GM18873 (cell line): ENCODE measurements around the gene ITPK1.

Experiments used
- ATAC-seq: cut with Tn5 transposase; IDR thresholded peaks from one replicate; pipeline ENCODE4 v1.9.1; 2021; ENCODE audit warnings: mild to moderate bottlenecking, moderate library complexity, moderate number of reproducible peaks; ENCODE audit not compliant: unreplicated experiment, low FRiP score

The ITPK1 gene

DNA sequence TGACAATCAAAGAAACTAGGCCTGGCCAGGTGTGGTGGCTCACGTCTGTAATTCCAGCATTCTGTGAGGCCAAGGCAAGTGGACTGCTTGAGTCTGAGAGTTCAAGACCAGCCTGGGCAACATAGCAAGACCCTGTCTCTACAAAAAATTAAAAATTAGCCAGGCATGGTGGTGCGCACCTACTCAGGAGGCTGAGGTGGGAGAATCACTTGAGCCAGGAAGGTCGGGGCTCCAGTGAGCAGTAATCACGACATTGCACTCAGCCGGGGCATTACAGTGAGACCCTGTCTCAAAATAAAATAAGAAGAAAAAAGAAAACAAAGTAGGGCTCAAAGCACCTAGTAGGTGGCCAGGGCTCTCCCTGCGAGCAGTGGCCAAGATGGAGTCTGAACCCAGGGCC, 113.7 kb downstream of the ITPK1 start:
- ATAC-seq = no peak

DNA sequence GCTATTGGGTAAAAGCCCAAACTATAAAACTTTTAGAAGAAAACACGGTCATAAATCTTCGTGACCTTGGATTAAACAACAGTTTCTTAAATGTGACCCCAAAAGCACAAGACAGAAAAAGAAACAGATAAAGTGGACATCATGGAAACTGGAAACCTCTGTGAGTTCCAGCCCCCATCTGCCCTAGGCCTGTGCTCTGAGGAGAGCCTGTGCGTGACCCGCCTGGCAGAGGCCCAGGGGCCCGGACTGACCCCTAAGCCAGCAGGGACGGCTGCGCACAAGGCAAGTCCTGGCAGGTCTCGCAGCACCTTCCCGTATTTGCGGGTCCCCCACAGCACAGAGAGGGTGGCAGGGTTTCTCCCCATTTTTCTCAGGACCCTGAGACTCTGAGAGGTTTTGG, 116.8 kb downstream of the ITPK1 start:
- ATAC-seq = no peak

DNA sequence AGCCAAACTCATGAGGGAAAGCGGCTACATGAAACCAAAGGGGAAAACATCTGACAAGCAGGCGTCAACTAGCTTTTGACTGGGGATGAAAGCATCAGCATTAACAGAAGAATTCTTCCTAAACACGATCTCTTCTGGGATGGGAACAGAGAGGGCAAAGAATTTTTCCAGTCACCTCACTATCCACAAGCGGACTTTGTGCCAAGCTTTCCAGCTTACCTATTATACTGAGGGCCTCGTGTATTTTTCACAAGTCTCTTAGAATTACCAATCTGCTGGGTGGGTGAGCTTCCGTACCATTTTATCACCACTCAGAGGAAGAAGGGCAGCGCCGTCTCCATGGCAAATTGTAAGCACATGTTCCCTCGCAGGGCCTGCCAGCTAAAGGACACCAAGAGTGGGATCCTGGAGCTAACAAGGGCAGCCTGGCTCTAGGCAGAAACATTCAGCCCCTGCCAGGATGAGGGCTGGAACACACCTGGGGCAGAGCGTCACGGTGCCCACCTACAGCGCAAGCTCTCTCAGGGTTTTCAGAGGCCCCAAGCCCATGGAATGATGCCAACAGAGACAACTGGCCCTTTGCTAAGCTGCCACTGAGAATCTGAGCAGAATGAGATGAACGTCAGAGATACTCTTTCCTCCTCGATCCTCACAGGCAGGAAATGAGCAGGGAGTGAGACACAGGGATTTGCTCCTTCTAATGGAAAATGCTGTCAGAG, 118.2 kb downstream of the ITPK1 start:
- no peak for ATAC-seq

DNA sequence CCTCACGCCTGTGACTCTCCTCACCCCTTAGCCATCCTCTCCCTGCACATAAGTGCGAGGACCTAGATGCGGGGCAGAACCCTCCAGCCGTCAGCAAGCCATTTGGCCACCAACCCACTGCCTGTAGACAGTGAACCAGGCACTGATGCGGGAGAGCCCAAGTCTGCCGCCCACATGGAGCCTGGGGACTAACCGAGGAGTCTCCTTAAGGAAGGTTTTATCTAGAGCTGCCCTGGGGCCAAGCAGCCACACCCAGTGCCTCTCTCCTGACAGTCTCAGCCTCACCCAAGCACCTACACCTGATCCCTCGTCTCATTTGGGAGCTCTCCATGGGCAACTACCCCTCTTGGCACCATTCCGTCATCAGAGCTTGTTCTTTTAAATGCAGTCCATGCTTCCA, 120.1 kb downstream of the ITPK1 start:
- no peak for ATAC-seq

DNA sequence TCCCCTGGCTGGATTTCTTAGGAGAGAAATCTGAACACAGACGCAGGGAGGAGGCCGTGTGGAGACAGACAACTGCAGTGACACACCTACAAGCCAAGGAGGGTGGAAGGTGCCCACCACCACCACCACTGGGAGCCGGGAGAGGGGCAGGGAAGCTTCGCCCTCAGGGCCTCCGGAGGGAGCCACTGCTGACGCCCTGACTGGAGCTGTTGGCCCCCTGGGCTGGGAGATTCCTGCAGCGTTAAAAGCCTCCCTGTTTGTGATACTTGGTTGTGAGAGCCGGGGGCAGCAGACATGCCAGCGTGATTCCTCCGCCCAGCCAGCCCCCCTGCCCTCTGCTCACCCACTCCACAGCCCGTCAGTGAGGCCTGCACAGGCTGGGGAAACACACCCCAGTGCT, 120.8 kb downstream of the ITPK1 start:
- ATAC-seq = no peak

DNA sequence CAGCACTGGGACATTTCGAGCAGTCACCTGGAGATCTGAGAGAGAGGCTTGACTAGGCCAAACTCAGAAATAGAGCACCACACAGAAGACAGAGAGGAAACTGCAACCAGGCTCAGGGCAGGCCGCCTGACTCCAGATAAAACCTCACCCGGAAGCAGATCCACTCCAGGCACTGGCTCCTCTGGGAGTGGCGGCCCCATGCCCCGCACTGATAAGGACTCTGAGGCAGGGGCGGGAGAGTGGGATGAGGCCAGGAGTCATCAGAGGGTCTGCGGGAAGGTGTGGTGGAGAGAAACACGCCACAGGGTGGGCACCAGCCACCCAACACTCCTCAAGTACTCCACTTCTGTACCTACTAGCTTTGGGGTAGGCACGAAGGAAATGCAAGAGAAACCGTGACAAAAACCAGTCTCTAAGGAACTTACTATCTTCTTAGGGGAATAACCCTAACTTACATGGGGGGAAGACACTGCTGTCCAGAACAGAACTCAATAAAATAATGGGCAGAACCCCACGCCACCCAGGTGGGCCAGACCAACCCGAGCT, 121.5 kb downstream of the ITPK1 start:
- ATAC-seq = no peak

DNA sequence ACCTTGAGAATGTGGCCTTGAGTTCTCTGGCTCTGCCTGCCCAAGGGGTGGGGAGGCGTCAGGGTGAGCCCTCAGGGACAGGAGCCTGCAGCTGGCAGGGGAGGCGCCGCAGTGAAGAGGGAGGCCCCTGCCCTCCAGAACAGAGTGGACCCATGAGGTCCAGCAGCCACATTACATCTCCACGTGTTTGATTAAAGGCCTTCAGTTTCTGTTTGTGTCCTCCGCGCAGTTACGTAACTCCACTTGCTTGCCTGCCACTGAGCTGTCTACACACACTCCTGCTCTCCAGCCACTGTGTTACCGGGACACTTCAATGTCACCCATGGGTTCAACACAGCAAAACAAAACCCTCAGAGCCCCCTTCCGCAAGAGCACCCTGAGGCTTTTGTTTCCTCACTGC, 122.4 kb downstream of the ITPK1 start:
- no peak for ATAC-seq

DNA sequence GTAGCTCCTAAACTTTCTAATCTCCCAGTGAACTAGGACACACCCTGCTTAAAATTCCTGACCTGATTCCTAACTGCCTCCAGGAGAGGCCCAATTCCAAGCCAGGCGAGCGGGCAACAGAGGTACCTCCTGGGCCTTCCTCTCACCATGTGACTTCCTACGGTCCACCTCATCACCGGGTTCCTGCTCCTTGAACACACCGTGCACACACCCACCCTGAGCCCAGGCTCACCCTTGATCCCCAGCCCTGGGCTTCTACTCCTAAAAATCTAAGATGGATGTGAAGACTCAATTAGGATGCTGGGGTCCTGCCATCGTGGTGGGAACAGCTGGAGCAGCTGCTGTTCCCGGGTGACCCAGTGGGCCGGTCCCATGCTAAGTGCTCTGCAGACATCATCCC, 124.2 kb downstream of the ITPK1 start:
- ATAC-seq = no peak

DNA sequence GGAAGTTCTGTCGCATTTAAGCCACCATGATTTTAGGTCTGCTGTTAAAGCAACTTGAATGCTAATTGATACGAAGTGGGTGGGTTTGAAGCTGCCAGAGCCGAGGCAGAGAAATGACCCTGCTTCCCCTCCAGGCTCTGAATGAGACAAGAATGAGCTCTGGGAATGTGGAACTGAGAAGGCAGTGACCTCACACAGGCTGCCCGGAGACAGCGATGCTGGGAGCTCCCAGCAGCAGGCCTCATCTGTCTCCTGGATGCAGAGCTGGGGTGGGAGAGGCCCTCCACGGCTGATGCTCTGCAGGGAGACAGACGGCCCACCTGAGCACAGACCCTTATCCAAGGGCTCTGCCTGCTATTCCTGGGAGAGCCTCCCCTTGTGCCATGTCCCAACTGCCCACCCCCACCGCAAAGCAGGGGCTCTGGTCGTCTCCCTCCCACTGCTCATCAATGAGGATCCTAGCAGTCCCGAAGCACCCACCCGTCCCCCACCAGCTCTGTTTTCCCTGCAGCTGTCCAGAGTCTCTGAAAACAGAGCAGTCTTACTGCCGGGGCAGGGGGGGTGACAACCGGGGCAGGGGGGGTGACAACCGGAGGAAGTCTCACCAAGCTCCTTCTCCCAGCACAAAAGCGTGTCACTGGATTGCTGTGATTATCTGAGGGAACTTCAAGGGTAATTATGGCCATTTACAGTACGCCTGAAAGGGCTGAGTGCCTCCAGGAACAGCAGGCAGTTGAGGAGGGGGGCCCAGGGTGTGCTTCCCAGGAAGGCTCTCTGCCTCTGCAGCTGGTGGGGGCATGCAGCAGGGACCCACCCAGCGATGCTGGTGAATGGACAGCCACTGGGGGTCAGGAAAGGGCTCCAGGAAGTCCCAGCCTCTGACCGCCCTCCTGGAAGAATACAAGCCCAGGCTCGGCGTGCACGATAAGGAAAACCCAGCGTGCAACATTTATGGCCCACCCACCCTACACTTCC, 125.0 kb downstream of the ITPK1 start:
- ATAC-seq = no peak

DNA sequence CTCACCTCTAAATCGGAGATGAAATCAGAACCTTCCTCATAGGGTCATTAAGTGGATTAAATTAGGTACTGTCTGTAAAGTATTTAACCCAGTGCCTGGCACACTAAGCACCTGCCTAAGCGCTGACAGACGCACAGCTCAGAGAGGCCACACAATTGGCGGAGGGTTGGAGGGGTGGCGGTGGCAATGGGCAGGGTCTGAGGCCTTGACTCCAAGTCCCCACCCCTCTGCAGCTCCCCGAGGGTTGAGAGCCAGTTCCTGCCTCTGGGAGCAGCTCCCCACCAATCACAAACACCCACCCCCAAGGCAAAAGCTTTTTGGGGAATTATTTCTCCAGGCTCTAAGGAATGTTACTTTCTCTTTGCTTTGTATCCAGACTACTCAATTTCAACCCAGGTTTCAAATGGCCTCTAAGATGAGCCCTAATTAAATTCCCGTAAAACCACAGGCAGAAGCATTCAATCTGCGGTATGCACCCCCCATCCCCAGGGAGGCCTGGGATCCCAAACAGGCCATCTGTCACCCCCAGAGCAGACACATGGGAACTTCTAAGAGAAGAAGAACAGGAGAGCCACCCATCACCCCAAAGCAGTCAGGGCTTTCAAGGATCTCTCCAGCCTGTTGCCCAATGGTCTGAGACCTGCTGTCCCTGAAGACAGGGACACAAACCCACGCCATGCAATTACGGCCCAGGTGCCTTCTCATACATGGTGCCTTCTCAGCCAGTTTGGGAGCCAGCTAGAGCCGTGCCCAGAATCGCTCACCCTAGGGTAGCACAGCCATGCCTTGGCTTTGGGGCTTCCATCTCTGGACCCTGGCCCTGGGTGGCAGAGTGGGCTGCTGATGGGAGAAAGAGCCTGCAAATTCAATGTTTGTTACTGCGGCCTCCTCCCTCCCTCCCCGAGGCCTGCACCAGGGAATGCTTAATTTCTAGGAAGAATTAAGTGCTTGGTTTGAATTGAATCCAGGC, 126.7 kb downstream of the ITPK1 start:
- no peak for ATAC-seq

DNA sequence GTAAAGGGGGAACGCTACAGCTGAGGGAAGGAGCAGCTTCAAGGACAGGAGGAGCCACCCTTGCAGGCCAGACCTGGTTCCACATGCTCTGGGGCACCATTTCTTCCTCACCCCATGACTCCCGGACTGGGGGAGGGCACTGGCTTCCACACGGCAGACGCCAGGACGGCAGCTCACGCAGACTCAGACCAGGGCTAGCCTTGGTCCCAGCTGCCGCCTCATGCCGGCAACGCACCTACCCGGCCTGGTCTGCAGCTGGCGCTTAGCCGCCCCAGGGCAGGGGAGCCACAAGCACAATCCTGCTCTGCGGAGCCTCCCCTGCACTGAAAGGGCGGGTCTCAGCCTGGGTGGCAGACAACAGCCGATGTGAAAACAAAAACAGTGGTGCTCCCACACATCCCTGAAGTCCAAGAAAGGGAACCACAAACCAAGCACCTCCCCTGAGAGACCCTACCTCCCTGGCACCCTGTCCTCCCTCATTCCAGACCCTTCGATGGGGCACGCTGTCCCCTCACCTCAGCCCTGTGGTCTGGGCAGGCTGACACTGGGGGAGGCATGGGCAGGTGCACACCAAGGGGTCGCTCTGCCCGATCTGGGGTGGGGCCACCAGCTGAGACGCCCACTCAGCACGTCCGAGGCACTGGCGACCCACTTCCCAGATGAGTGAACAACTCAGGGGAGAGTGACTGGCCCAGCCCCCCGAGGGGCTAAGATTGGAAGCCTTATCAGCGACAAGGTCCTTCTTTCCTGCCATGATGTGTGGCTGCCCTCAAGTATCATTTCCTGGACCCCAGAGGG, 127.8 kb downstream of the ITPK1 start:
- ATAC-seq = no peak

DNA sequence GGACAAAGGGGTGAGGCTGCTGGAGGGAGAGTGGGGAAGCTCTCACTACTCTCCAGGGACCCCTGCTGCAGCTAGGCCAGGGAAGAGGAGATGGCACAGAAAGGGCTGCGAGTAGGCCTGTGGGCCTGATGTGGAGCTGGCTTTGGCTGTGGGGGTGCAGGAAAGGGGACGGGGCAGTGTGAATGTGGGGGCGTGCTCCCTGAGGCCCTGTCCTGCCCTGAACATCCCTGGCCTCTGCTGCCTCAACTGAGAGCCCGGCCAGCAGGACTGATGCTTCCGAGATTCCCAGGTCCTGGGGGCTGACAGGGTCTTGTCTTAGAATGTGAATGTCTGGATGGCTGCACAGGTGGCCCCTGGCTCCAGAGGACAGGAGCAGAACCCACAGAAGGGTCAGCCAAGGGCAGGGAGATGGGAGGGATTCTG, 128.6 kb downstream of the ITPK1 start:
- ATAC-seq = no peak

DNA sequence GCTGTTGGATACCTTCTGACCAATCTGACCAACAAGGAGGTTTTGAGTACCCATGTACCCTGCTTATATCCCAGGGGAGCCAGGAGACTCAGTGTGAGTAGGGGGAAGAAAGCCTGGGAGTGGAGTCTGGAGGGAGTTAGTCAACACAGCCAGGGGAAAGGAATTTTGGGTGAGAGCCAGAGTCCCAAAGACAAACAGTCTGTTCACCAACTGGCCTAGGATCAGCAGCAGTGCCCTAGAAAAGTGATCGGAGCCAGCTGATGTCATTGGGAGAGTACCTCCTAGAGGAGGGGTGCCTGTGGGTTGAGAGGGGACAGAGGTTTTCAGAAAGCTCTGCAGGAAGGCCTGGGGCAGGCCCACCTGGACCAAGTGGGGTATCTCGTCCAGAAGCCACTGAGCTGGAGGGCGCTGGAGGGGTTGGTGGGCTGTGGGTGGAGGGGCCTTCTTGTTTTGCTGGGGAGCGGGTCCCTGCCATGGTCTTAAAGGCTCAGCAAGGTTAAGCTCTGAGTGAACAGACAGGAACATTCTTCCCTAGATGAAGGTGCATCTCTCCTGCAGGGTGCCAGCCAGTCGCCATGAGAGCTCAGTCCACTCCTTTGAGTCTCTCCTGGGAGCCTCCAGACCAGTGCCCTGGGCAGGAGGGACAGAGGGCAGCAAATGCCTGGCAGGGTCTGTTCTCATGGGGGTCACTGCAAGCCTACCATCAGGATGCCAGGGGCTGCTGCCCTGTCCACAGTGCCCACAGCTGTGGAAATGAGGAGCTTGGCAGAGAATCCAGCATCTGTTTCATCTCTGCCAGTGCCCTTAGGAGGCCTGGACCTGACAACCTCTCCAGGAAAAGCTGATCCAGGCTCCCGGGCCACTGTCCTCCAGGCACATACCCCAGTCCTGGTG, 129.2 kb downstream of the ITPK1 start:
- no peak for ATAC-seq

DNA sequence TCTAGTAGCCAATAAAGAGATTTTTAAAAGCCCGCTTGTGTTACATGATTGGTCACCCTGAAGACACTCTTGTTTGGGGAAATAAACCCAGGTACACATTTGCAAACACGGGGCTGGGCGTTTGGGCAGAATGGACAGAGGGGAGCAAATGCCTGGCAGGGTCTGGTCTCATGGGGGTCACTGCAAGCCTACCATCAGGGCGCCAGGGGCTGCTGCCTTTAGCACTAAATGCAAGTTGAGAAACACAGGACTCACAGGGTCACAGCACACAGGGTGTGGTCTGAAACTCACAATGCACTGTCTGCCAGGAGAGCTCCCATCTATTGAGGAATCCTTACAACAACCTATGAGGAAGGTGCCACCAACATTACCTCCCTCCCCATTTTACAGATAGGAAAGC, 130.2 kb downstream of the ITPK1 start:
- no peak for ATAC-seq

DNA sequence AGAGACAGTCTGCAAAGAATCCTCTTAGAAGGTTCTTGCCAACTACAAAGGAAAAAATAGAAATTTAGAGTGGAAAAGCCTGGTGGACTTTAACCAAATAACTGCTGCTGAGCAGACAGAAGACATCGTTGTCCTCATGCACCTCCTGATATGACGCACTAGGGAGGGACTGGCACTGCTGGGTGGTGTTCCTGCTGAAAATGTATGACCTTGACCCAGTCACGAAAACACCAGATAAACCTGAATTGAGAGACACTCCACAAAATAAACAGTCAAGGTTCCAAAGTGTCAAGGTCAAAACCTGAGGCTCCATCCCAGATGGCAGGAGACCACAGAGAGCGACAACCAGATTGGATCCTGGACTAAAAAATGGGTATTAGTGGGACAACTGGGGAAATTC, 130.8 kb downstream of the ITPK1 start:
- ATAC-seq = no peak

DNA sequence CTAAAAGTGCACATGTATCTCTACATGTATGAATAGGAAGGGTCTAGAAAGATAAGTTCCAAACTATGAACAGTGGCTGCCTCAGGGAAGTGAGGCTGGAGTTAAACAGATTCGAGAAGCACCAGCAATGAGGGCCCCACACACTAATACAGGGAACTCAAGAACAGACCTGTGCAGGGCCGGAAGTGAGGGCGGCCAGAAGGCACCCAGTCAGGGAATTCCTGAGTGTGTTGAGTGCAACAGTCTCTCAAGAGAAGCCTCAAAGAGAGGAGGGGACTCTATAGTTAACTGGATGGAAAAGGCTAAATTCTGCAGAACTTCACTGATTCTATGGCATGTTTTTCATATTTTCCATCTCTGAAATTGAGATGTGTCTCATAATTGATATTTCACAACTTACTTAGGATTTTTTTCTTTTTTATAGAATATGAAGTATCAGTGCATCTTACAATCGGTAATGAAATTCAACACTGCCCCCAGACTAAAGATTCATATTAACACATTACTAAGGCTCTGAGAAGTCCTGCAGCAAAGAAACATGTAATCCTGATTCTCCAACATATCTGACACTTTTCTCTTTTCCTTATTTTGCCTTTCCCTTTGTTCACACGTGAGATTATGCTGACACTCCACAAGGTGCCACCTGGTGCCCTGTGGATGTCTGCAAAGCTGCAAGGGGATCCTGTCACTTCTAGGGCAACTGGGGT, 131.5 kb downstream of the ITPK1 start:
- ATAC-seq = no peak

DNA sequence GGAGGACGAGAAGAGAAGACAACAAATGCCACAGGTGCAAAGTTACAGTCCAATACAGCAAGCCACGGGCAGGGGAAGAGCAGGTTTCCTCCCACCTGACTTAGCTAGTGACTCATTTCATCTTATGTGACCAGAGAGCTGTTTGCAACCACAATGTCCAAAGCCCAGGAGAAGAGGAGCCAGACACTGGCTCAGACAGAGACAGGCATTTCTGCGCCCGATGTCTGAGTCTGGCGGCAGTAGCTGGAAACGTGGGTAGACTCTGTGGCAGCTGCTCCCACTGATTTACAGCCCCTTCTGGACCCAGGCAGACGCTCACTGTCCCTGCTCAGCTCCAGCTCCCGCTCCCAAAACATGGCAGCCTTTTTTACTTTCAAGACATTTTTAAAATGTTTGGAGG, 132.8 kb downstream of the ITPK1 start:
- no peak for ATAC-seq

DNA sequence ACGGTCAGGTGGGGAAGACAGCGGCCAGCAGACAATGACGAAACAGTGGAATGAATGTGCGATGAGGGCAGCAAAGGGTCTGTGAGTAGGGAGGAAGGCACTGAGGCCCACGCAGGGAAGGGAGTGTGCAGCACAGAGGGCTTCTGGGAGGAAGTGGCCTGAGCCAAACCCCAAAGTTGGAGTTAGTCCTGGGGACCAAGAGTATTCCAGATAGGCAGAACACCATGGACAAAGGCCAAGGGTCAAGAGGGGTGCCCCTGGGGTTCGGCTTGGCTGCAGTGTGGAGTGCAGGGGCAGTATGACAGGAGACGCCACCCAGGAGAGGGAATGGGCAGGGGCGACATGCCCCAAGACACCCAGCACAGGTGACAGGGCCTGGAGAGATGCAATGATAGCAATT, 134.0 kb downstream of the ITPK1 start:
- no peak for ATAC-seq
